Smooth muscle cell (in vitro differentiated cells): ENCODE measurements around the gene FBXW7. TPM values are rescaled to one million over a fixed set of nuclear protein-coding genes. Genes with fewer than 3 reads are reported as not detected.

Experiments
- DNase-seq: peaks from one replicate; lab custom pipeline; 2025; ENCODE audit not compliant: unreplicated experiment; lab: John Stamatoyannopoulos, UW
- H2AFZ ChIP-seq: fragments of 200-600 bp; sonication (generic); 2 replicates; pipeline ENCODE4 v1.6.0; 2016; ENCODE audit warnings: antibody characterized with exemption, low read depth, mild to moderate bottlenecking
- H3F3A ChIP-seq: fragments of 200-600 bp; sonication (generic); 2 replicates; pipeline ENCODE4 v1.6.0; 2017; ENCODE audit warnings: antibody characterized with exemption, low read depth
- H3K27ac ChIP-seq: fragments of 200-600 bp; sonication (generic); 2 replicates; pipeline ENCODE4 v1.5.1; 2016; ENCODE audit warnings: low read depth, mild to moderate bottlenecking
- H3K27me3 ChIP-seq: fragments of 200-600 bp; sonication (generic); 2 replicates; pipeline ENCODE4 v1.6.1; 2016; ENCODE audit warnings: low read depth, mild to moderate bottlenecking
- H3K36me3 ChIP-seq: fragments of 200-600 bp; sonication (generic); 2 replicates; pipeline ENCODE4 v1.5.1; 2016; ENCODE audit warnings: low read depth
- H3K4me1 ChIP-seq: fragments of 200-600 bp; sonication (generic); 2 replicates; pipeline ENCODE4 v1.5.1; 2016; ENCODE audit warnings: low read depth
- H3K4me2 ChIP-seq: fragments of 200-600 bp; sonication (generic); 2 replicates; pipeline ENCODE4 v1.6.0; 2016; ENCODE audit warnings: mild to moderate bottlenecking
- H3K4me3 ChIP-seq: fragments of 200-600 bp; sonication (generic); 2 replicates; pipeline ENCODE4 v1.5.1; 2016; ENCODE audit warnings: mild to moderate bottlenecking
- H3K79me2 ChIP-seq: fragments of 200-600 bp; sonication (generic); 2 replicates; pipeline ENCODE4 v1.6.0; 2016; ENCODE audit warnings: low read depth, mild to moderate bottlenecking
- H3K9ac ChIP-seq: fragments of 200-600 bp; sonication (generic); 2 replicates; pipeline ENCODE4 v1.6.0; 2016; ENCODE audit warnings: low read depth
- H3K9me3 ChIP-seq: fragments of 200-600 bp; sonication (generic); replicated peaks from 2 replicates; pipeline ENCODE4 v1.5.1; 2016; ENCODE audit warnings: low read depth
- H4K20me1 ChIP-seq: fragments of 200-600 bp; sonication (generic); 2 replicates; pipeline ENCODE4 v1.6.0; 2016; ENCODE audit warnings: low read depth
- CTCF ChIP-seq: fragments of 200-600 bp; sonication (generic); IDR thresholded peaks from 2 replicates; pipeline ENCODE4 v1.5.1; 2017; ENCODE audit warnings: borderline replicate concordance, mild to moderate bottlenecking, antibody characterized with exemption; ENCODE audit not compliant: insufficient read depth, poor library complexity, severe bottlenecking
- WGBS: methylation state at CpG from one replicate; pipeline ENCODE4 v1.1.7; 2016; ENCODE audit warnings: low lambda C conversion rate; 5-methylcytosine and 5-hydroxymethylcytosine counted together
- polyA plus RNA-seq: library from polyadenylated mRNA; unstranded; fragments of >200 nt; fragmentation: Nextera tagmentation; extraction: Ambion mirVana; gene quantifications from 2 replicates; pipeline ENCODE4 v1.2.1, GENCODE V29; 2016
- total RNA-seq: library from RNA; depleted of rRNA; stranded (reverse); fragments of >200 nt; gene quantifications from 2 replicates; pipeline ENCODE4 v1.2.3, GENCODE V29; 2014

The FBXW7 gene
- total and polyA plus RNA-seq, 2 experiments from 2014 or later, result 16.4 to 31.6 TPM

GRCh38 chr4:152339576-152339975 is 196.3 kb downstream of the FBXW7 start:
- Histone ChIP-seq H3K27ac (no peak overlapping the region), H3K9me3 (no peaks in the 10 kb centered on the region), H3K79me2 (no peaks in the 10 kb centered on the region), H3K4me3 (no peak overlapping the region), H3K9ac (no peak overlapping the region), H3K27me3 (no peaks in the 10 kb centered on the region), H3K4me2 (no peak overlapping the region), H3F3A (peaks cover 3% of the 10 kb centered on the region), H2AFZ (no peak overlapping the region), H3K4me1 (no peaks in the 10 kb centered on the region), H4K20me1 (peaks cover 4% of the 10 kb centered on the region), H3K36me3 (peaks cover 15% of the 10 kb centered on the region)
- no peak for DNase-seq
- 95% methylated on average over 4 of the region's 4 CpGs for WGBS
- TF ChIP-seq CTCF, result no peak

- Histone ChIP-seq H3K4me1 (no peaks in the 10 kb centered on the region), H3K9me3 (no peaks in the 10 kb centered on the region), H3K27me3 (no peaks in the 10 kb centered on the region), H3K4me3 (no peak overlapping the region), H3K36me3 (peaks cover 23% of the 10 kb centered on the region), H2AFZ (no peak overlapping the region), H3K4me2 (no peak overlapping the region), H4K20me1 (no peaks in the 10 kb centered on the region), H3F3A (no peaks in the 10 kb centered on the region), H3K9ac (no peak overlapping the region), H3K27ac (no peak overlapping the region), H3K79me2 (no peaks in the 10 kb centered on the region)
- WGBS, result 67% methylated on average over 3 of the region's 3 CpGs
- no peak for TF ChIP-seq CTCF
- no peak for DNase-seq
Measured at GRCh38 chr4:152334931-152335330, 201.0 kb downstream of the FBXW7 start.

- no peak overlapping the region for H2AFZ ChIP-seq
- H3K27me3 ChIP-seq, result no peaks in the 10 kb centered on the region
- no peak overlapping the region for H3K27ac ChIP-seq
- H3K9me3 ChIP-seq, result no peaks in the 10 kb centered on the region
- H3K4me2 ChIP-seq, result no peak overlapping the region
- WGBS, result 93% methylated on average over 2 of the region's 2 CpGs
- H3K4me3 ChIP-seq, result no peak overlapping the region
- H3K4me1 ChIP-seq, result no peaks in the 10 kb centered on the region
- no peak for TF ChIP-seq CTCF
- no peak overlapping the region for H3K9ac ChIP-seq
- H3K79me2 ChIP-seq, result no peaks in the 10 kb centered on the region
- no peaks in the 10 kb centered on the region for H3F3A ChIP-seq
- H4K20me1 ChIP-seq, result no peaks in the 10 kb centered on the region
- peaks cover 9% of the 10 kb centered on the region for H3K36me3 ChIP-seq
- DNase-seq, result no peak
Measured at GRCh38 chr4:152331042-152331441, 204.8 kb downstream of the FBXW7 start.

GRCh38 chr4:152328582-152328981 is 207.3 kb downstream of the FBXW7 start:
- no peak for TF ChIP-seq CTCF
- H3K36me3 ChIP-seq, result peaks cover 9% of the 10 kb centered on the region
- H3K27me3 ChIP-seq, result no peaks in the 10 kb centered on the region
- H3F3A ChIP-seq, result no peaks in the 10 kb centered on the region
- 88% methylated on average over 1 of the region's 1 CpG for WGBS
- H3K79me2 ChIP-seq, result no peaks in the 10 kb centered on the region
- H3K4me1 ChIP-seq, result no peaks in the 10 kb centered on the region
- H3K9ac ChIP-seq, result no peak overlapping the region
- H3K4me3 ChIP-seq, result no peak overlapping the region
- no peaks in the 10 kb centered on the region for H4K20me1 ChIP-seq
- H3K4me2 ChIP-seq, result no peak overlapping the region
- H3K9me3 ChIP-seq, result no peaks in the 10 kb centered on the region
- no peak overlapping the region for H2AFZ ChIP-seq
- no peak for DNase-seq
- H3K27ac ChIP-seq, result no peak overlapping the region
